ENCODE measurements around the gene PRG2.

Gene PRG2, protein sequence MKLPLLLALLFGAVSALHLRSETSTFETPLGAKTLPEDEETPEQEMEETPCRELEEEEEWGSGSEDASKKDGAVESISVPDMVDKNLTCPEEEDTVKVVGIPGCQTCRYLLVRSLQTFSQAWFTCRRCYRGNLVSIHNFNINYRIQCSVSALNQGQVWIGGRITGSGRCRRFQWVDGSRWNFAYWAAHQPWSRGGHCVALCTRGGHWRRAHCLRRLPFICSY

DNA sequence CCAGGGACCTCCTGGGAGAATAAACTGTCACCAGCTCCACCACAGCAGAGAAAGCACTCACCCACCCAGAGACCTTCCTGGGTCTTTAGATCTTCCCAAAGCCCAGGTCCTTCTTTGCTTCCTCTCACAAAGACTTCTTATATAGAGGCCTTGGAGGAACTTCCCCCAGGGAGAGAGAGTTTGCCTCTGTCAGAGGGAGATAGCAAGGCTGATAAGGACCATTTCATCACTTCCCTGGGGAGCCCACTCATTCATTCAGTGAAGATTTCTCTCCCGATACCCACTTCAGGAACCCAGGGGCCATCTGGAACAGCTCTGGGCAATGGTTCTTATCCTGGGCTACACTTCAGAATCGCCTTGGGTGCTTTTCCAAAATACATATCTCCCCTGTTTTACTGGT, at the start of gene PRG2:
Gene PRG2, minus strand, starts transcription at position 116 of the 400 bp plus-strand sequence. CDS start 706 bp downstream, outside the sequence.
- no peak for DNase-seq (ENCODE audit: low read depth in 2 of 2)
- TF ChIP-seq CTCF (IDR thresholded peaks at IDR 0.05; ENCODE audit: low read depth, low read length) = no peak
- no peak within 1 kb of the TSS for H3K4me3 ChIP-seq (replicated peaks in 1 of 2; ENCODE audit: low read depth in 2 of 2, low read length in 2 of 2)

- H3K4me3 ChIP-seq (replicated peaks in 1 of 2; ENCODE audit: low read depth in 2 of 2, low read length in 2 of 2) = no peak overlapping the region
- DNase-seq (ENCODE audit: low read depth in 2 of 2) = no peak
Measured at GRCh38 chr11:57439786-57440185, 49.3 kb upstream of the PRG2 start.

GRCh38 chr11:57438345-57439285, 48.2 kb upstream of the PRG2 start:
- TF ChIP-seq CTCF (IDR thresholded peaks at IDR 0.05; ENCODE audit: low read depth, low read length) = no peak
- no peak for DNase-seq (ENCODE audit: low read depth in 2 of 2)
- H3K4me3 ChIP-seq (replicated peaks in 1 of 2; ENCODE audit: low read depth in 2 of 2, low read length in 2 of 2) = no peak overlapping the region

More at GRCh38 chr11:57439786-57440185, 49.3 kb upstream of the PRG2 start:
- TF ChIP-seq CTCF (IDR thresholded peaks at IDR 0.05; ENCODE audit: low read depth, low read length) = no peak

- TF ChIP-seq CTCF (IDR thresholded peaks at IDR 0.05; ENCODE audit: low read depth, low read length) = no peak
- no peak for DNase-seq (ENCODE audit: low read depth in 2 of 2)
- no peak overlapping the region for H3K4me3 ChIP-seq (replicated peaks in 1 of 2; ENCODE audit: low read depth in 2 of 2, low read length in 2 of 2)
Measured at GRCh38 chr11:57436031-57436430, 45.6 kb upstream of the PRG2 start.

DNA sequence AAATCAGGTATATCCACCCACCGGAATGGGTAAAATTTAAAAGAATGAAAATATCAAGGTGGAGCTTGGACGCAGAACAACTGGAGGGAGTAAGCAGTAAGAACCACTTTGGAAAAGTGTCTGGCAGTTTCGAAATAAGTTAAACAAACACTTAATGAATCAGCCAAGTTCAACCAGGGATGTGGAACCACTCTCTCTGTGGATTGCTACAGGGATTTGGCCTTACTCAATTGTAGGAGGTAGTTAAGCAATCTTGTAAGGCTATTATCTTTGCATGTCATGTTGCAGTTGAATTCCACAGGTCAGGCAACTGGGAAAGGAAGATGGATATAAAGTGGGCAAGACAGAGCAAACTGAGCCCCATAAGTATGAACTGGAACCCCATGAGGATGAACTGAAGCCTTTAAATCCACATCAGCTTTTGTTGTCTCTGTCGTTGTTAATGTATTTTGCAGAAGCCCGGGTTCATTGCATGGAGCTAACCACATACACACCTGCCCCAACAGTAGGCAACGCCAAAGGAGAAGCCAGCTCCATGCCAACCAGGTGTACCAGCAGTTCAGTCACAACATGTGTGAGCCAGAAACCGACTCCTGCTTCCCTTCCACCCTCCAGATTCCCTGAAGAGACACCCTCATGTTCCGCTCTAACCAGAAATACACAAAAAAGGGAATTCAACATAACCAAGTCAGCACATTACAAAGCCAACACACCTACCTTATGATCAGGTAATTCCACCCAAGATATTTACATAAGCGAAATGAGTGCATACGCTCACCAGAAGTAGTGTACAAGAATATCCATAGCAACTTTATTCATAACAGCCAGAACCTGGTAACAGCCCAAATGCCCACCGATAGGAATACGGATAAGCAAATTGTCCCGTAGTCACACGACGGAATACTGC, 44.4 kb upstream of the PRG2 start:
- peak; percentile 95 to 97 for DNase-seq (ENCODE audit: low read depth in 2 of 2)
- no peak overlapping the region for H3K4me3 ChIP-seq (replicated peaks in 1 of 2; ENCODE audit: low read depth in 2 of 2, low read length in 2 of 2)
- no peak for TF ChIP-seq CTCF (IDR thresholded peaks at IDR 0.05; ENCODE audit: low read depth, low read length)

DNA sequence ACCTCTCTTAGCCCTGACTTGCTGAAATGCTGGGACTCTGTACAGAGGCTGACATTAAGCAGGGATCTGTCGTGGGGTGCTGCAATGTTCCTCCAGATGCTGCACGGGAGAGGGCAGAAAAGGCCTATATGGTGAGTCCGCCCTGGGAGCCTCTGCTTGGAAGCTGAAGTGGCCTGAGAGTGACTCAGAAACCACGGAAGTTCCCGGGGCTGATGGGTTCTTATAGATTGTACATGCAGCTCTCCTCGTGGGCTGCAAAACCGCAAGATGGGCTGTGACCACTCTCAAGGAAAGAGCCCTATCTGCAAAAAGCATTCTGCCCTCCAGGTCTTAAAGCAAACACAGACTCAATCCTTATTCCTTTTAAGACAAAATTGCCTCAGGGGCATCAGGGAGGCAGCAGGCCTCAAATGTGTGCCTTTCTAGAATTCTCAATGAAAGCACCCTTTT, 42.3 kb upstream of the PRG2 start:
- peak; percentile 86 for DNase-seq (ENCODE audit: low read depth in 2 of 2)
- TF ChIP-seq CTCF (IDR thresholded peaks at IDR 0.05; ENCODE audit: low read depth, low read length) = no peak
- no peak overlapping the region for H3K4me3 ChIP-seq (replicated peaks in 1 of 2; ENCODE audit: low read depth in 2 of 2, low read length in 2 of 2)

Measured in cardiac fibroblast (primary cell).